Uterus (tissue), 4 donors: ENCODE measurements around the gene PNMA8B. TPM values are rescaled to one million over a fixed set of nuclear protein-coding genes. Genes with fewer than 3 reads are reported as not detected.

Experiments used
- DNase-seq, 2 donors: peaks; one replicate each; pipeline ENCODE4 v3.0.0-alpha.2; 2019 to 2020
- H3K27ac ChIP-seq, 2 donors: fragments of 200-600 bp; sonication (generic); 1 replicate in 1 of 2; 2 replicates in 1 of 2; pipeline ENCODE4 v1.5.1; 2016 to 2018
- H3K27me3 ChIP-seq, 2 donors: fragments of 200-600 bp; sonication (generic); one replicate each; pipeline ENCODE4 v1.5.1; 2018 to 2019; ENCODE audit warnings: control low read depth in 1 of 2
- H3K36me3 ChIP-seq, 2 donors: fragments of 200-600 bp; sonication (generic); one replicate each; pipeline ENCODE4 v1.5.1; 2019; ENCODE audit warnings: control low read depth in 1 of 2
- H3K4me1 ChIP-seq, 2 donors: fragments of 200-600 bp; sonication (generic); one replicate each; pipeline ENCODE4 v1.5.1; 2018 to 2019; ENCODE audit warnings: control low read depth in 1 of 2
- H3K4me3 ChIP-seq, 2 donors: fragments of 200-600 bp; sonication (generic); 1 replicate in 1 of 2; 2 replicates in 1 of 2; pipeline ENCODE4 v1.5.1; 2018 to 2019; ENCODE audit warnings: mild to moderate bottlenecking in 1 of 2
- H3K9me3 ChIP-seq, 2 donors: fragments of 200-600 bp; sonication (generic); one replicate each; pipeline ENCODE4 v1.5.1; 2019; ENCODE audit warnings: control low read depth in 1 of 2
- POLR2A ChIP-seq, 2 donors: fragments of 450-650 bp; IDR thresholded peaks; one replicate each; pipeline ENCODE4 v1.6.1; 2016; ENCODE audit warnings: antibody characterized with exemption in 2 of 2, mild to moderate bottlenecking in 1 of 2, moderate library complexity in 1 of 2
- intact Hi-C: fragments of 100-400 bp; cut with DNase I; formaldehyde crosslinking; loops from one replicate; pipeline ENCODE4 v1.15.1; 2023; ENCODE audit warnings: low total_unique reads
- total RNA-seq, 4 donors: library from RNA; depleted of rRNA in 3 of 4; stranded (reverse); fragments of >200 nt in 3 of 4; gene quantifications; one replicate each; pipeline versions ENCODE4 v1.1.0 to v1.2.4, GENCODE V29; 2014 to 2023
- TF ChIP-seq, protein P1 (sequence below), 4 experiments: fragments of 200-600 bp in 2 of 4; fragments of 450-650 bp in 2 of 4; sonication (generic) in 2 of 4; IDR thresholded peaks; one replicate each; pipeline ENCODE4 v1.5.1; 2016 to 2019; ENCODE audit warnings: antibody characterized with exemption in 4 of 4, mild to moderate bottlenecking in 2 of 4, moderate library complexity in 1 of 4
- donor health status: DM: yes; HTN: yes; CAD: no.

PNMA8B gene
- total RNA-seq, 4 donors from 2014 or later: 2.2 to 7.9 (median 3.1) TPM; not detected in 1

DNA sequence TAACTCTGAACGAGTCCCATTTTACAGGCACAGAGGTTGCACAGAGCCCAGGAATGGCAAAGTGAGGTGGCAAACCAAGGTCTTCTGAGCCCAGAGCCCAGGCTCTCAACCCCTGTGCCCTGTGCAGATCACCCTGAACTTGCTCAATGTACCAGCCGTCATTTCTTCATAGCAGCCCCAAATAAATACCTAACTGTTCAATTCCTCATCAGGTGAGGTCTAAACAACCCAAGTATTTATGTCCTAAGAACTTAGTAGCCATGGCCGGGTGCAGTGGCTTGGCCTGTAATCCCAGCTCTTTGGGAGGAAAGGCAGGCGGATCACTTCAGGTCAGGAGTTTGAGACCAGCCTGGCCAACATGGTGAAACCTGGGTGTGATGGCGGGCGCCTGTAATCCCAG, 21.8 kb upstream of the PNMA8B start:
- no peaks in the 10 kb centered on the region for H3K9me3 ChIP-seq
- H3K36me3 ChIP-seq: no peaks in the 10 kb centered on the region
- H3K27me3 ChIP-seq: no peaks in the 10 kb centered on the region
- no peak overlapping the region for H3K27ac ChIP-seq
- TF ChIP-seq, protein P1, sequence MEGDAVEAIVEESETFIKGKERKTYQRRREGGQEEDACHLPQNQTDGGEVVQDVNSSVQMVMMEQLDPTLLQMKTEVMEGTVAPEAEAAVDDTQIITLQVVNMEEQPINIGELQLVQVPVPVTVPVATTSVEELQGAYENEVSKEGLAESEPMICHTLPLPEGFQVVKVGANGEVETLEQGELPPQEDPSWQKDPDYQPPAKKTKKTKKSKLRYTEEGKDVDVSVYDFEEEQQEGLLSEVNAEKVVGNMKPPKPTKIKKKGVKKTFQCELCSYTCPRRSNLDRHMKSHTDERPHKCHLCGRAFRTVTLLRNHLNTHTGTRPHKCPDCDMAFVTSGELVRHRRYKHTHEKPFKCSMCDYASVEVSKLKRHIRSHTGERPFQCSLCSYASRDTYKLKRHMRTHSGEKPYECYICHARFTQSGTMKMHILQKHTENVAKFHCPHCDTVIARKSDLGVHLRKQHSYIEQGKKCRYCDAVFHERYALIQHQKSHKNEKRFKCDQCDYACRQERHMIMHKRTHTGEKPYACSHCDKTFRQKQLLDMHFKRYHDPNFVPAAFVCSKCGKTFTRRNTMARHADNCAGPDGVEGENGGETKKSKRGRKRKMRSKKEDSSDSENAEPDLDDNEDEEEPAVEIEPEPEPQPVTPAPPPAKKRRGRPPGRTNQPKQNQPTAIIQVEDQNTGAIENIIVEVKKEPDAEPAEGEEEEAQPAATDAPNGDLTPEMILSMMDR (IDR thresholded peaks at IDR 0.05): no peak
- no peak for TF ChIP-seq POLR2A (IDR thresholded peaks at IDR 0.05)
- DNase-seq: no peak
- H3K4me1 ChIP-seq: peaks cover 0 to 3% of the 10 kb centered on the region in 2 donors
- intact Hi-C loops: no loop called here
- no peak overlapping the region for H3K4me3 ChIP-seq

GRCh38 chr19:46515879-46516350, 20.2 kb upstream of the PNMA8B start:
- no peak overlapping the region for H3K4me3 ChIP-seq
- H3K36me3 ChIP-seq: no peaks in the 10 kb centered on the region
- intact Hi-C loops: no loop called here
- TF ChIP-seq, protein P1 (IDR thresholded peaks at IDR 0.05): peak; percentile 33 to 52 (median 45)
- no peak for TF ChIP-seq POLR2A (IDR thresholded peaks at IDR 0.05)
- no peaks in the 10 kb centered on the region for H3K27me3 ChIP-seq
- no peaks in the 10 kb centered on the region for H3K9me3 ChIP-seq
- no peak for DNase-seq
- no peak overlapping the region for H3K27ac ChIP-seq
- peaks cover 0 to 3% of the 10 kb centered on the region in 2 donors for H3K4me1 ChIP-seq

- H3K9me3 ChIP-seq: no peaks in the 10 kb centered on the region
- H3K36me3 ChIP-seq: no peaks in the 10 kb centered on the region
- TF ChIP-seq, protein P1 (IDR thresholded peaks at IDR 0.05): no peak
- no peak for TF ChIP-seq POLR2A (IDR thresholded peaks at IDR 0.05)
- DNase-seq: no peak
- no peak overlapping the region for H3K27ac ChIP-seq
- no peak overlapping the region for H3K4me3 ChIP-seq
- H3K27me3 ChIP-seq: no peaks in the 10 kb centered on the region
- H3K4me1 ChIP-seq: peaks cover 0 to 3% of the 10 kb centered on the region in 2 donors
- intact Hi-C loops: no loop called here
Measured at GRCh38 chr19:46515290-46515609, 19.6 kb upstream of the PNMA8B start.

DNA sequence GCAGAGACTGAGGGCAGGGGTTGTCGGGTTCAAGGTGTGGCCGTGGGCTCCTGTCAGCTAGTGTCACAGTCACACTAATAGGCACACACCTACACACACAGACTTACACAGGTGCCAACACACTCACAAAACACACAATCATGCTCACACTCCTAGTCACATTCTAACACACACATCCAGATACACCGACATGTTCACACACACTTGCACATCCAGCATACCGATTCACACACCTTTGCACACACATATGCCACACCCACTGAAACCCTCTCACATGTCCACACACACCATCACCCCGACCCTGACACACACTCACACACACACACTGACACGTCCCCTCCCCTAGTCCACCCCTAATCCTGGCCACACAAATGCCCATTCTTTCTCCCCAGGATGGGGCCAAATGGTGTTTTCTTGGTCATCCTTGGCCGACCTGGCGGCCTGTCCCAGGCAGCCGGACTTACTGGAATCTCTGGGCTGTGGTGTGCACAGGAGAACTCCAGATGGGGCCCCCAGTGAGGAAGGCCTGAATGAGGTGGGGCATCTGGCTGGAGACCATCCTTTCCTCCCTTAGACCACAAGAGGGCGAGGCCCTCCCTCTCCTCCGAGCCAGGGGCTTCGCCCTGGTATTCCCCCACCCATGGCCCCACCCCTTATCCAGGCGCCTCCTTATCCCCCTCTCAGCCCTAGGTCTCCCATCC, 19.1 kb upstream of the PNMA8B start:
- no peak for TF ChIP-seq POLR2A (IDR thresholded peaks at IDR 0.05)
- TF ChIP-seq, protein P1 (IDR thresholded peaks at IDR 0.05): no peak
- H3K4me3 ChIP-seq: no peak overlapping the region
- intact Hi-C loops: no loop called here

GRCh38 chr19:46513461-46514236, 18.0 kb upstream of the PNMA8B start:
- intact Hi-C loops: no loop called here
- H3K27me3 ChIP-seq: no peaks in the 10 kb centered on the region
- H3K4me3 ChIP-seq: no peak overlapping the region
- peak; percentile 73 to 85 for DNase-seq
- H3K4me1 ChIP-seq: peaks cover 0 to 3% of the 10 kb centered on the region in 2 donors
- no peaks in the 10 kb centered on the region for H3K9me3 ChIP-seq
- no peak overlapping the region for H3K27ac ChIP-seq
- H3K36me3 ChIP-seq: no peaks in the 10 kb centered on the region
- no peak for TF ChIP-seq POLR2A (IDR thresholded peaks at IDR 0.05)
- TF ChIP-seq, protein P1 (IDR thresholded peaks at IDR 0.05): peak; percentile 92 to 98 (median 94)

More for the DNA sequence above, 19.1 kb upstream of the PNMA8B start:
- Histone ChIP-seq H3K4me1 (peaks cover 0 to 3% of the 10 kb centered on the region in 2 donors), H3K36me3 (no peaks in the 10 kb centered on the region), H3K27me3 (no peaks in the 10 kb centered on the region), H3K27ac (no peak overlapping the region), H3K9me3 (no peaks in the 10 kb centered on the region)
- no peak for DNase-seq
